ENCODE results near the gene PLEKHH3.

PLEKHH3 gene

DNA sequence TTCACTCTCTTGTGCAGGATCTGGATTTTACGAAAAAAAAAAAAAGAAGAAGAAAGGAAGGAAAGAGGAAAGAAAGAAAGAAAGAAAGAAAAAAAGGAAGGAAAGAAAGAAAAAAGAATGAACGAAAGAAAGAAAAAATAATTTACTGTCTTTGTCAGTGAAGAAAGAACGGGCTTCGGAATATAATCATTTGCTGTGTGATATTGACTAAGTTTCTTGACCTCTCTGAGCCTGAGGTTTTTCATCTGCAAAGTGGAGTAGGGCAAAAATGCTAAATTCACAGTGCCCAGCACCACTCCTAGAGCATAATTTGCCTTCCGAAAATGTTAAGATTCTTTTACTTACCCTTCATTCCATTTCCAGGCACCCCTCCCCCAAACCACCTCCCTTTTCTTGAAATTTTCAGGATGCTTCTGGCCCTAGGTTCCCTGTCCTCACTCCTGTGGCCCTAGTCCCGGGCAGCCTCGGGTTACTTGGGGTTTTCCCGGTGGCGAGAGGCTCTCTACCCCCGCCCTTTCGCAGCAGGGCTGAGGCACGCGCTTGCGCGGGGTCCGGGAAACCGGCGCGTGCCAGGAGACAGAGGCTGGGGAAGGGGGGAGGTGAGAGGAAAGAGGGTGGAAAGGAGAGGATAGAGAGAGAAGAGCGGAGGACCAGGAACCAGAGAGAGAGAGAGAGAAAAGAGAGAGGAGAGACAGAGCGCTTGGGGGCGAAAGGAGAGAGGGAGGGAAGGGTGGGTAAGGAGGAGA lies 5.4 kb upstream of the PLEKHH3 start, which contains the start of gene CNTNAP1:
Gene CNTNAP1 (plus strand): TSS at position 556 of the 746 bp plus-strand sequence. CDS start 299 bp downstream, outside the sequence.
- TF ChIP-seq, protein P1, sequence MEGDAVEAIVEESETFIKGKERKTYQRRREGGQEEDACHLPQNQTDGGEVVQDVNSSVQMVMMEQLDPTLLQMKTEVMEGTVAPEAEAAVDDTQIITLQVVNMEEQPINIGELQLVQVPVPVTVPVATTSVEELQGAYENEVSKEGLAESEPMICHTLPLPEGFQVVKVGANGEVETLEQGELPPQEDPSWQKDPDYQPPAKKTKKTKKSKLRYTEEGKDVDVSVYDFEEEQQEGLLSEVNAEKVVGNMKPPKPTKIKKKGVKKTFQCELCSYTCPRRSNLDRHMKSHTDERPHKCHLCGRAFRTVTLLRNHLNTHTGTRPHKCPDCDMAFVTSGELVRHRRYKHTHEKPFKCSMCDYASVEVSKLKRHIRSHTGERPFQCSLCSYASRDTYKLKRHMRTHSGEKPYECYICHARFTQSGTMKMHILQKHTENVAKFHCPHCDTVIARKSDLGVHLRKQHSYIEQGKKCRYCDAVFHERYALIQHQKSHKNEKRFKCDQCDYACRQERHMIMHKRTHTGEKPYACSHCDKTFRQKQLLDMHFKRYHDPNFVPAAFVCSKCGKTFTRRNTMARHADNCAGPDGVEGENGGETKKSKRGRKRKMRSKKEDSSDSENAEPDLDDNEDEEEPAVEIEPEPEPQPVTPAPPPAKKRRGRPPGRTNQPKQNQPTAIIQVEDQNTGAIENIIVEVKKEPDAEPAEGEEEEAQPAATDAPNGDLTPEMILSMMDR (IDR thresholded peaks at IDR 0.05; ENCODE audit: low read depth, low read length, missing control alignments), result no peak
- Histone ChIP-seq H3K27ac (no peak within 1 kb of the TSS), H3K27me3 (replicated peaks) (no peaks in the 10 kb centered on the region), H3K4me3 (ENCODE audit: low read depth, low read length) (peak within 1 kb of the TSS; percentile 58), H3K36me3 (replicated peaks) (no peaks in the 10 kb centered on the region)
- DNase-seq, result peak; percentile 39
- in situ Hi-C loops (cut with HindIII; ENCODE audit: low pct_ligation_motif_present, low sequenced_read_pairs), result no loop called here

DNA sequence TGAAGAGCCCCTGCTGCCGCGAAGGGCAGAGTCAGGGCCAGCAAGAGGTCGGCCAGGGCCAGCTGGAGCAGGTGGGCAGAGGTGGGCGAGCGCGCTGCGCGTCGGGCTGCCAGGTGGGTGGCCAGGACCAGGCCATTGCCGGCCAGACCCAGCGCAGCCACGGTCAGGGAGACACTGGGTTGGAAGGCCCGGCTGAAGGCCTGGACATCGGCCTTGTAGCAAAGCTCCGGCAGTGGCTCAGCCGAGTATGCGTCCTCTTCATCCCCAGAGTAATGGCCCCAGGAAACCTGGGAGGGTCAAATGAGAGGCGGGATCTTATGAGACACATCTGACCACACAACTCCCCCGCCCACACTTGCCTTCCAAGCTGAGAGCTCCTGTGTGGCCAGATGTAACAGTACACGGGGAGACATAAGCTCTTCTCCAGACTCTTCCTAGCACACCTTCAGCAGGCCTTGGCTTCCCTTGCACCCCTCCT lies 3.6 kb upstream of the PLEKHH3 start:
- Histone ChIP-seq H3K27me3 (replicated peaks) (no peaks in the 10 kb centered on the region), H3K36me3 (replicated peaks) (no peaks in the 10 kb centered on the region), H3K4me3 (ENCODE audit: low read depth, low read length) (peak overlapping the region; percentile 34), H3K27ac (no peak overlapping the region)
- no peak for DNase-seq
- TF ChIP-seq, protein P1 (IDR thresholded peaks at IDR 0.05; ENCODE audit: low read depth, low read length, missing control alignments), result no peak
- in situ Hi-C loops (cut with HindIII; ENCODE audit: low pct_ligation_motif_present, low sequenced_read_pairs), result no loop called here

GRCh38 chr17:42679492-42680330 lies 2.9 kb upstream of the PLEKHH3 start:
- in situ Hi-C loops (cut with HindIII; ENCODE audit: low pct_ligation_motif_present, low sequenced_read_pairs), result no loop called here
- H3K27ac ChIP-seq, result peak overlapping the region; percentile 65
- H3K27me3 ChIP-seq (replicated peaks), result no peaks in the 10 kb centered on the region

GRCh38 chr17:42678951-42679491 lies 2.2 kb upstream of the PLEKHH3 start:
- H3K27ac ChIP-seq, result peak overlapping the region; percentile 84
- DNase-seq, result peak; percentile 45

More at GRCh38 chr17:42679492-42680330, 2.9 kb upstream of the PLEKHH3 start:
- TF ChIP-seq, protein P1 (IDR thresholded peaks at IDR 0.05; ENCODE audit: low read depth, low read length, missing control alignments), result peak; percentile 57
- DNase-seq, result peak; percentile 57
- H3K4me3 ChIP-seq (ENCODE audit: low read depth, low read length), result peak overlapping the region; percentile 45
- no peaks in the 10 kb centered on the region for H3K36me3 ChIP-seq (replicated peaks)

More at GRCh38 chr17:42678951-42679491, 2.2 kb upstream of the PLEKHH3 start:
- no peaks in the 10 kb centered on the region for H3K27me3 ChIP-seq (replicated peaks)
- in situ Hi-C loops (cut with HindIII; ENCODE audit: low pct_ligation_motif_present, low sequenced_read_pairs), result no loop called here
- TF ChIP-seq, protein P1 (IDR thresholded peaks at IDR 0.05; ENCODE audit: low read depth, low read length, missing control alignments), result no peak
- no peaks in the 10 kb centered on the region for H3K36me3 ChIP-seq (replicated peaks)
- H3K4me3 ChIP-seq (ENCODE audit: low read depth, low read length), result peak overlapping the region; percentile 45

All from brain microvascular endothelial cell (primary cell).